Measurements from ENCODE around the gene KLF6.

Gene KLF6

GRCh38 chr10:3808689-3809199 is 23.7 kb upstream of the KLF6 start:
- DNase-seq, result no peak

- no peak for DNase-seq
These were observed 23.0 kb upstream of the KLF6 start for GRCh38 chr10:3807928-3808496.

GRCh38 chr10:3807211-3807927 is 22.4 kb upstream of the KLF6 start:
- no peak for DNase-seq

DNA sequence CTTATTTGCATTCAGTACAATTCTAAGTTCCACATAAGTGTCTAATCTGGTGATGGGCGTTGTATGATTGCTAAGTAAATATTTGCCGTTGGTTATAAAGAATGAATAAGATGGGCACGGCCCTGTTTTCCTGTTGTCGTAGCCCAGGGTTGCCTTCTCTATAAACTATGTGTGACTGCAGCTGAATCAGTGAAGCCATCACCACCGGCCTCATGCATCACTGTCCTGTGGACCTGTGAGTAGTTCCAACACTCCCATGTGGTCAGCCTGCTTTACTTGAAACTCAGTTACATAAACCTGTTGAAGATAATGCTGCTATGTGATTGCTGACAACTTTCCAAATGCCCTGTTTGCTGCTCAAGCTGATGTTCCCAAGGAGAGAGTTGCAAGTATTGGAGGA is 21.6 kb upstream of the KLF6 start:
- DNase-seq, result no peak

GRCh38 chr10:3805791-3806461 is 20.9 kb upstream of the KLF6 start:
- DNase-seq, result no peak

DNA sequence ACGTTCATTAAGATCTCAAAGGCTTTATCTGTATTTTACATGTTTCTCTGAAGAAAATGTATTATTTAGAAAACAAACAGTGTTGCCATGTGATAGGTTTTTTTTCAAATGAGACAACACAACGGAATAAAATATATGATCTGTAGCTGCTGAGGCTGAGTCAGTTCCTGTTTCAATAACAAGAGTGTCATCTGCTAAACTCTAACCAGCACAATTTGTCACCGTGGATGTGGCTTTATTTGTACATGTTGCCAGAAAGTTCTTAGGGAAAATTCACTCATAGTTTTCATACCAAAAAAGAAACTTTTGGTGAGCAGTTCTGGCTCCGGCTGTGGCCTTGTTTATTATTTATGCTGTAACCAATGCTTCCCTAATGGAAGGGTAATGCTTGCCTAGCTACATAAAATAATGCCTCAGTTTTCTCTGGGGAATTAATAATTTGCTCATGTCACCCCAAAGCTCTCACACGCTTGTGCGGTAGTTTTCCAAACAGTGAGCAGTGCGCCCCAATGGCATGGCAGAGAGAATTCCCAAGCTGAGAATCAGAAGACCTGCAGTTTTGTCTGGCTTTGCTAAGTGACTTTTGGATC is 20.3 kb upstream of the KLF6 start:
- DNase-seq, result no peak

- no peak for DNase-seq
These were observed 19.1 kb upstream of the KLF6 start for GRCh38 chr10:3803927-3804741.

- DNase-seq, result no peak
These were observed 18.4 kb upstream of the KLF6 start for GRCh38 chr10:3803295-3803926.

DNA sequence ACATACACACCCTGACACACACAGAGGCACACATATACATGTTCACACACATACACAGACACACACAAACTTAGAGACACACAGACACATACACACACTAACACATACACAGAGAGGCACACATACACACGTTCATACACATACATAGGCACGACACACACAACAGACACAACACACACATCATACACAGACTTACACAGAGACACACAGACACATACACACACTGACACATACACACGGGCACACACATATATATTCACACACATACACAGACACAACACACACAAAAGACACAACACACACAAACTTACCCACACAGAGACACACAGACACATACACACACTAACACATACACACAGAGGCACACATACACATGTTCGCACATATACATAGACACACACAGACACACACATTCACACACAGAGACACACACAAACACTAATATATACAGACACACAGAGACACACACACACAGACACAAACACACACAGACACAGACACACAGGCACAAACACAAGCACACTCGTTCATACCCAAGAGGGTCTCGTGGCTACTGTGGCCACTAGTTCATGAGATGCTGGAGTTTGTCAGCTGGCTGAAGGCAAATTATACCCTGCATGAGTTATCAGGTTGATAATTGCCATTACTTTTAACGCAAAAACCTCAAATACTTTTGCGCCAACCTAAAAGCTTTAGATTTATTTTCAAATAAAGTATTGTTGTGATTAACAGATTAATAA is 17.7 kb upstream of the KLF6 start:
- DNase-seq, result no peak

DNA sequence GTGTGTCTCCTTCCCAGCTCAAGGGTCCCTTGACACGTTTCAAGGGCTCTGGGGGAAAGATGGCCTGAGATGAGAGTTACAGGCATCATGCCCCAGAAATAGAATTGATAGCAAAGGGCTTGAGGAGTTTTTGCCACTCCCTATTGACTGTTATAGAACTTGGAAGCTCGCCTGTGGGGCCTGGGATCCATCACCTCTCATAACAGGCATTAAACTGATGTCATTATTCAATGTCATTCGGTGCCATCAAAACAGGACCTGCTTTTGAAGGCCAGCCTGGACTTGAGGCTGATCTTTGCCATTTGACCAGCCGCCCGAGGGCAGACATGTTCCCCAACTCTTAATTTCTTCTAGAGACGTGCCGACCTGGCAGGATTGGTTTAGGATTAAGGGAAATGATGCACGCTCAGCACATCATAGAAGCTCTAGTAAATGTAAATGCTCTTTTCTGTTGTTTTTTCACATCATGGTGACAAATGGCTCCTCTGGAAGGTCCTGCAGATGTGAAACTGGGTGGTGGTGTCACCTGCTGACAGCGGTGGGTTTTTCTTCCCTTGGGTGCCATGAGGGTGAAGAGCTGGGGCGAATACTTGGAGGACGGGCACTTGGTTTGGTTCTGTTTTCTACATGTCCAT is 16.7 kb upstream of the KLF6 start:
- DNase-seq, result no peak

DNA sequence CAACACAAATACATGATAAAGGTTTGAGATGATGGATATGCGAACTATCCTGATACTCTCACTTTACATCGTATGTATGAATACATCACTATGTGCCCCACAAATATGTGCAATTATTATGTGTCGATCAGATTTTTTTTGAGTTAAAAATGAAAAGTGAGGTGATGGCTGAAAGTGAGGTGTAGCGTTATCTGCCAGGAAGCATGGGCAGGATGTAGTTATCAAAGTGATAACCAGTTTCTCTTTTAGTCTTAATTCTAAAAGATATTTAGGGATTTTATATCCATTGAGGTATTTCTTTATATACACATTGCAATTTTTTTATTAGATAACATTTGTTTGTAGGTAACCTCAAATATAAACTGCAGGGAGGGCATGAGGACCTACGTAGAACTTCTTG is 15.6 kb upstream of the KLF6 start:
- no peak for DNase-seq

DNA sequence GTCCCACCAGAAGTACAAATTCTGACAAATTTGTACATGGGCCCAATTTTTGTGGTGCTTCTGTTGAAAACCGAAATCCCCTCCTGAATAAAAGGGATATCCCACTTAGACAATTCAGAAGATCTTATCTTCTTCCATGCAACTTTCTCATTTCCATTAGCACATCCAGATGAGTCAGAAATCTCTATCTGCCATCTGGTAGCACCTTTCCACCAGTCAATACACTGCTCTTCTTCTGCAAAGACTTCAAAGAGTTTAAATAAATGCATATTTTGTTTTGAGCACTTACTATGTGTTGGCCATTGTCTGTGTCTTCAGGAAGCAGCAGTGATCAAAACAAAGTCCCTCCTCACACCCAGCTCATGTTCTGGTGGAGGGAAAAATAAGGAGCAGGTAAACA is 12.7 kb upstream of the KLF6 start:
- DNase-seq, result no peak

DNA sequence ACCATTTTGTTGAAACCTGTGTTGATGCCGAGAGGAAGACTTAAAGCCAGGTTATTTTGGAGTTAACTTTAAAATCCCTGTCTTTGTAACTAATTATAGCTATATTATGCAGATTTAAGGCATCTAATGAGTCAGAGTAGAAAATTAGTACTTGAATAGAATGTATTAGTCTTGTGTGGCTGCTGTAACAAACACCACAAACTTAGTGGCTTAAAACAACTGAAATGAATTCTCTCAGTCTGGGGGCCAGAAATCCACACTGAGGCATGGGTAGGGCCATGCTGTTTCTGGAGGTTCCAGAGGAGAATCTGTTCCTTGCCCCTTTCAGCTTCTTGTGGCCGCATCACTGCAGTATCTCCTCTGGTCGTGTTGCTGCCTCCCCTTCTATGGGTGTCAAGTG is 8.5 kb upstream of the KLF6 start:
- DNase-seq, result no peak

DNA sequence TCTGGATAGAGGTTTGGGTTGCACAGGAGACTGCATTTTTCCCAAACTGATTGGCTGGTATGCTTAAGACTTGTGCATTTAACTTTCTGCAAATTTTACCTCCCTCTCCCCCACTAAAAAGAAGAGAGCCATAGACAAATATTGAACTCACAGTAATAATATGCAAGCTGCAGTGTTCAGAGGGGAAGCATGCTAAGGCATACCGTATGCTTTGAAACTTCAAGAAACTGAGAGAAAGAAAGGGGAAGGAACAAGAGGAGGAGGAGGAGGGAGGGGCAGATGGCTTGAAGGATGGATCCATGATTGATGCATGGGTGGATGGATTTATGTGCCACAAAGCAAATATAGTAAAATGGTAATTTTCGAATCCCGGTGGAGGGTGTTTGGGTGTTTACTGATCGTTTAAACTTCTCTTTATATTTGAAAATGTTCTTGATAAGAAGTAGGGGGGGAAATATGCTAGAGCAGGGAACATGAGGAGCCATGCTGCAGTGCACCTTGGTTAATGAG is 7.8 kb upstream of the KLF6 start:
- DNase-seq, result no peak

- no peak for DNase-seq
These were observed 7.1 kb upstream of the KLF6 start for GRCh38 chr10:3791974-3792633.

GRCh38 chr10:3790858-3791257 is 5.8 kb upstream of the KLF6 start:
- no peak for DNase-seq

DNA sequence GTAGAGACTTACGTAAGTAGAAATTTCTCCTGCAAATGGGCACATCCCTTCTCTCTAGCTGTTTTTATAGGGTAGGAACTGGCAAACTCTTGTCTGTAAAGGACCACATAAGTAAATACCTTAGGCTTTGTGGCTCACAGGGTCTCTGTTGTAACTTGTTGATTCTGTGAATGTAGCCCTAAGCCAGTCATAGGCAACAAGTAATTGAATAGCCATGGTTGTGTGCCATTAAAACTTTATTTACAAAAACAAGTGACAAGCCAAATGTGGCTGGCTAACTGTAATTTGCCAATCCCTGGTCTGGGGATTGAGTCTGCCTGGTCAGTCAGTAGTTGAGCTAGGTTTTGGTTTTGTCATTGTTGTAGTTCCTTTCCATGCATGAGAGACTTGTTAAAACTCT is 5.3 kb upstream of the KLF6 start:
- no peak for DNase-seq

DNA sequence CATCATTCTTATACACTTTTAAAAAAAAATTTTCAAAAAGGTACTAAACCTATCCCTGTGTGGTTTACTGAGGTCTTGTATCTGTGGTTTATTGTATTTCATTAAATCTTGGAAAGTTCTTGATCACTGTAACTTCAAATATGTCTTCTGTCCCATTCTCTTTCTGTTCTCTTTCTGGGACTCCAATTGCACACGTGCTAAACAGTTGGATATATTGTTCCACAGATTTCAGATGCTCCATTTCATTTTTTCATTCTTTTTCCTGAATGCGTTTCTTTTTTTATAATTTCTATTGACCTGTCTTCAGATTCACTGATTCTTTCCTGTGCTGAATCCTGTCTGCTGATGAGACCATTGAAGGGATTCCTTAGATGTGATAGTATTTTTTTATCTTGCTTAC is 4.6 kb upstream of the KLF6 start:
- no peak for DNase-seq

GRCh38 chr10:3787816-3788215 is 2.8 kb upstream of the KLF6 start:
- no peak for DNase-seq

DNA sequence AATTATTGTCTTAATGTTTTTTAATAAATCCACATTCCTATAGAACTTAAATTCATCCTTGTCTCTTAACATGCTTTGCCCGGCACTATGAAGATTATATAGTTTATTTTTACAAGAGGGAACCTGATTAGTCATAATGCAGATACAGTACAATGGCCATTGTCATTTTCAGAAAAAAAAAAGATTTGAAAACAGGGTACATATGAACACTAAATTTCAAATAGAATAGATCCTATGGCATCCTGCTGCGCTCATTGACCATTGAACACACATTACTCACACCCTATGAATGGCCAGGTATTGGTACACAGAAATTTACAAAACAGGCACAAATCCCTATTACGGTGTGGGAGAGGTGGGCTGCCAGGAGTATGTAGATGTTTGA is 2.0 kb upstream of the KLF6 start:
- DNase-seq, result no peak
